Islet of Langerhans (tissue), 1 donor: ENCODE results near the gene CTRB1.
"Not testable (repeated sequence)": the region's sequence is repeated elsewhere in the genome, so short reads cannot be mapped to it uniquely, and the experiment has no call there.

Experiments
- FAIRE-seq: peaks from one replicate; lab custom pipeline; 2011; peaks lifted over from hg19 to GRCh38; lab: Jason Lieb, UNC

CTRB1 gene

DNA sequence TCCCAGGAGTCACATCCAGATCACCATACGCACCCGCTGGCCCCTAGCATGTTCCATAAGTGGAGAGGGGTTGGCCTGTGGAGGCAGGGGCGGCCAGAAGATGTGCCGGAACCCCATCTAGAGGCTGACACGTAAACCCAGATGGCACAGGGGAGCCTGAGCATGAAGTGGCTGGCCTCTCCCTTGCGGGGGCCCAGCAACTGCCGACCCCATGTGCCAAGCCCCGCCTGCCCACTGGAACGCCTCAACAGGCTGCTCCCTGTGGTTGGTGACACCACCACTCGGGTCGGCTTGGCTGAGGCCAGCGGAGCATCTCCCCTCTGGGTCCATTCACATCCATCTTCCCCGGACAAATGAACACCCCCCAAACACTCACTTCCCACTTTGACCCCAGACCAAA, 23.2 kb downstream of the CTRB1 start:
- no peak for FAIRE-seq

DNA sequence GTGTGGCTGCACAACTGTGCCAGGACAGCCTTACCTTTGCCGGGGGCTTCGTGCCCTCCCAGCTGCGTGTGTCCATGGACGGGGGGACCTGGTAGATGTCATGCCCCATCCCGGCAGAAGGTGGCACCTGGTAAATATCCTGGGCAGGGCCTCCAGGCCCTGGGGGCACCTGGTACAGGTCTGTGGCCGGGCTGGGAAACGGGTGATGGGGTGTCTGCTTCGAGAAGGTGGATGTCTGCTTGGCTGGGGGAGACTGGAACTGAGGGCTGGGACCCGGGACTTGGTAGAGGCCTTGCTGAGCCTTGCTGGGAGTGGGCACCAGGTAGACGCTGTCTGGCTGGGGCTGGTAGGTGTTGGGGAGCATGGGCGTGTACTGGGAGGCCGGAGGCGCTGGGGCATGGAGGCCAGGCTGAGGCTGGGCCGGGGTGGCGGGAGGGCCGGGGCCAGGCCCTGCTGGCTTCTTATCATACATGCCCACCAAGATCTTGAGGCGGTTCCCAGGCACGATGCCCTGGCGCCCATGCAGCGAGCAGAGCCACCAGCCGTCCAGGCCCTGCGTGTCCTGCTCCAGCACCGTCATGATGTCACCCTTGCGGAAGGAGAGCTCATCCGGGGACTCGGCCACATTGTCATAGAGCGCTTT, 23.8 kb downstream of the CTRB1 start:
- not testable (repeated sequence) for FAIRE-seq

DNA sequence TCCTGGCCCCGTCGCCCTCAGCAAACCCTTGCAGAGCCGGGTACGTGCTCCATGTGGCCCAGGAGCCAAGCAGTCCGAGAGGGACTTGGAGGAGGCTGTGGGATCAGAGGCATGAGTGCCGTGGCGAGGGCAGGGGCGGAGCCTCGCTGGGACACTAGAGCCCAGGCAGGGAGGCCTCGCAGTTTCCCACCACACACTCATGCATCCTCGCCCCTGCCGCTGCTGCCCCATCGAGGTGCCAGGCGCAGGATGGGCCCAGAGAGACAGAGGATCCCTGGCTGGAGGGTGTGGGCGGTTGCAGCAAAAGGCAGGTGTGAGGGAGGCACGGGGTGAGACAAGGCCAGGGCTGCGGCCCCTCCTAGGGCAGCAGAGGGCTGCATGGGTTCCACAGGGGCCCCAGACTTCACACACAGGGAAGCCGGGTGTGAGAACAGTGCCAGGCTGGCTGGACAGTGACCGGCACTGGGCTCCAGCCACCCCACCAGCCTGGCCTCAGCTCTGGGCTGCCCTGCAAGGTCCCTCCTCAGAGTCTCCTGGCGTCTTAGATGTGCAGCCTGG, 25.0 kb downstream of the CTRB1 start:
- no peak for FAIRE-seq

- FAIRE-seq: no peak
Measured at GRCh38 chr16:75244225-75244809, 25.5 kb downstream of the CTRB1 start.

DNA sequence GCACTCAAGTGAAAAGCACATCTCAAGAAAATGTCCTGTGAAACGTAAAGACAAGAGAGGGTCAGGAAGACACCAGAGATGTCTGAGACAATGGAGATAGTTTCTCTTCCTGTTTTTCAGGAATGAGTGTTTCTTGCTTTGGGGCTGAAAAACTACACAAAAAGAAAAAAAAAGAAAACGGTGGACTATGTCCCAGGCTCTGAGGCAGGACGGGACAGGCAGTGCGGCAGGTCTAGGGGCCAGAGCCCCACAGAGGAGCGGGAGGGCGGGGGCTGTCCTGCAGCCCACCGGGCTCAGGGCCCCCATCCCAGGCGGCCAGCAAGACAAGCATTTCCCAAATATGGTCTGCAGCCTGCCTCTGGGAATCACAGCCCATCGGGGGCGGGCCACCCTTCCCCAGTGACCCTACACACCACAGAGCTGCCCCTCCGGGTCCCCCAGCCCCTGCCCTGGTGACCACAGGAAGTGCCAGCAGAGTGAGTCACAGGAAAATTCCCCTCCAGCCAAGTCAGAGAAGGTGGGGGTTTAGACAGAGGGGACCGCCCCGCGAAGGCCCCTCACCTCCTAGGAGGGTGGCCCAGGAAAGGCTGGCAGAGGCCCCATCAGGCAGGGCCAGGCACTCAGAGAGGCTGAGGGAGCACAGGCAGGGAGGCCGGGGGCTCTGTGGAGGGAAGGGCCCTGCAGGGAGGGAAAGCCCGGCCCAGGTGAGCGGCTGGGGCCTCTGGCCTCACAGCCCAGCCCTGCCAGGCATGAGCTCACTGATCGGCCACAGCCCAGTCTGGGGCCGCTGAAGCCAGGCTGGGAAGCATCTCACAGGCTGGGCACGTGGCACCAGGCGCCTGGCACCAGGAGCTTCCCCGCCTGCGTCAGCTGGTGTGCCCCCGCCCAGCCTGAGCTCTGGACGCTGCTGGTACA, 26.3 kb downstream of the CTRB1 start:
- no peak for FAIRE-seq

DNA sequence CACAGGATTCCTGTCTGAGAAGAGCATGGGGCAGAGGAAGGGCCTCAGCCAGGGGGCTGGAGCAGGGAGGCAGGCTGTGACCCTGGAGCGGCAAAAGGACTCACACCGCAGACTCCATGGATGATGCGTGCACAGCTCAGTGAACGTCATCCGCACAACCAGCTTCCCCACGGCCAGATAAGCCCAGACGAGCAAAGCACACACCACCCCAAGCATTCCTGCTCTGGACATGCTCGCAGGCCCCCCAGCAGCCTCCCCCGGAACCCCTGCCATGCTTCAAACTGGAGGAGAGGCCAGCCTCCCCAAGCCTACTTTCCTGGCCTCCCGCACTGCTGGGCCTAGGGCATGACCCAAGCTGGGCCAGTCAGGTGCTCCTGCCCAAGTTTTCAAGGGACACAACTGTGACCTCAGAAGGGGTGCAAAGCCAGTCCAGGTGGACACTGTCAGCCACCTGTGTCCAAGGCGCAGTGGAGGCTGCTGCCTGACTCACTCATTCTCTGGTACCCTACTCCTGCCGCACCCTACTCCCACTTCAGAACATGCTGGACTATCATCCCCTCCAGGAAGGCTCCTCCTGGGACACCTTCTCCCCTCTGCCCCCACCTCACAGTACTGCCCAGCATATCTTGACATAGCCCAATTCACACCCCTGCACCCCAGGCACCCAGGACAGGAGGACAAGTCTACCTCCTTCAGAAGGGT, 27.9 kb downstream of the CTRB1 start:
- FAIRE-seq: no peak

DNA sequence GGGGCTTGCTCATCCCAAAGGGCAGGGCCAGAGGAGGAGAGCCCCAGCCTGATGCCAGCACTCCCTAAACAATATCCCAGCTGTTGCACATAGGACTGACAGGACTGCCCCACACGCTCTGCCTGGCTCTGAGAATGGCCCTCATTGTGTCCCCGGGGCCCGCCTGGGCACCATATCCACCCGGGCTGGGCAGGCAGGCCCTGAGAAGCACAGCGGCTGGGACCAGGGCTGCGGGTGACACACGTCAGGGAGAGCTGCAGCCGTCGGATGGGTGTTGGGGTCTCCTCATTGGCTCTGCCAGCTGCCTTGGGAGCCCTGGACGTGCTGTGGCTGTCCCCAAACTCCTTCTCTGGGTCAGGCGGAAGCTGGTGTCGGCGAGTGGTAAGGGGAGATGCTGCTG, 28.5 kb downstream of the CTRB1 start:
- no peak for FAIRE-seq

DNA sequence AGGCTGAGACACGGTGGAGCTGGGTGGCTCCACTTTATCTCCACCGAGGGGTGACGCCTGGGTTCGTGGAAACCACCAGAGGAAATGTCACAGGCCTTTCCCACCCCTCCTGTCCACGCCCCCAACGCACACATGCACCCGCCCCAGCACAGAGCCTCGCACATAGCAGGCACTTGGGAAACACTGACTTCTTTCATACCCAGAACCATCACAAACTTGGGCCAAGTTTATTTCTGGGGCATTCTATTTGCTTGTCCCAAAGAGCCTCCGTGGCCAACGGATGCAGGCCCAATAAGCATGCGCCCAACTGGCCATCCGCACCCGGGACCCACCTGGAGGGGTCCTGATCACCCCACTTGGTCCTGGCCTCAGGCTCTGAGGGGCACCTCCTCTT, 29.4 kb downstream of the CTRB1 start:
- FAIRE-seq: no peak

- no peak for FAIRE-seq
Measured at GRCh38 chr16:75248536-75249380, 30.0 kb downstream of the CTRB1 start.

DNA sequence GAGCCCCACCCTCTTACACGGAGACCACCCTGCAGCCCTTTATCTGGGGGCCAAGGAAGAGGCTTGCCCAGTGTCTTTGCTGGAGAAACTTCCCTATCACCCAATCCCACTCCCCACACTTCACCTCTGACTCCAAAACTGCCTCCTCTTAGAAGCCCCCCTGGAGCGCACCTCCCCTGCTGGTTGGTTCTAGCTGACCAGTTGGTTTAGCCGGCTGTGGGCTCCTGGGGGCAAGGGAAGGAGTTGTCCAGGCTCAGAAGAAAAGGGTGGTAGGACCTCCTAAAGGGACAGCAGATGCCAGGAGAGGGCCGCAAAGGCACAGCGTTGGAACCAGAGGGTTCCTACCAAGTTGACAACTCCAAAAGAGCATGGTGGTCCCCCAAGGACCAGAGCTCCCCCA, 30.7 kb downstream of the CTRB1 start:
- no peak for FAIRE-seq

DNA sequence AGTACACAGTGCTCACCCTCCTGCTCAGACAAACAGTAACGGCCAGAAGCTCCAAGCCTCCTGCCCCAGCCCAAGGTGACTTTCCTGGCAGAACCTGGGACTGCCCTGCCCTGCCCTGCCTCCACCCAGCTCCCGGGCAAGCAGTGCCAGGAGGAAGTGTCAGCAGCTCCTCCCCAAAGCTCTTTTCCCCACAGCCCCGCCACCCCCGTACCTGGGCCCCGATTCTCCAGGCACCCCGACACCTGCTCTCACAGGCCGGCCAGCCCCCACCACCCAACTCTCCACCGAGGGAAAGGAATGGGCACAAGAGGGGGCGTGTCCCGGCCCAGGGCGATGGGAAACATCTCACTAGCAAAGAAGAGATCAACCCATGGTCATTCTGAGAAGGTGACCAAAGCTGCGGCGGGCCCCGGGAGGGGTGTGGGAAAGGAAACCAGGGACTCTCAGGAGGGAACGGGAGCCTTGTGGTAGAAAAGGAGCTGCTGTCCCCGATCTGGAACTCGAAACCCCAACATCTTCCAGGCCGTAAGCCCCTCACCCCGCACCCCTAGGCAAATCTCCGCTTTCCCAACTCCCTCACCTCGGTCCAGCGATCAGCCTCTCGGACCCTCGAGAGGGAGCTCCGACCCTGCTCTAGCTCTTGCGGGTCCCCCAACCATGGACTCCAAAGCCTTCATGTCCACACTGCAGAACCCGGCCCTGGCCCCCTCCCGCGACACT, 31.5 kb downstream of the CTRB1 start:
- no peak for FAIRE-seq

GRCh38 chr16:75250809-75251279, 32.1 kb downstream of the CTRB1 start:
- FAIRE-seq: no peak

DNA sequence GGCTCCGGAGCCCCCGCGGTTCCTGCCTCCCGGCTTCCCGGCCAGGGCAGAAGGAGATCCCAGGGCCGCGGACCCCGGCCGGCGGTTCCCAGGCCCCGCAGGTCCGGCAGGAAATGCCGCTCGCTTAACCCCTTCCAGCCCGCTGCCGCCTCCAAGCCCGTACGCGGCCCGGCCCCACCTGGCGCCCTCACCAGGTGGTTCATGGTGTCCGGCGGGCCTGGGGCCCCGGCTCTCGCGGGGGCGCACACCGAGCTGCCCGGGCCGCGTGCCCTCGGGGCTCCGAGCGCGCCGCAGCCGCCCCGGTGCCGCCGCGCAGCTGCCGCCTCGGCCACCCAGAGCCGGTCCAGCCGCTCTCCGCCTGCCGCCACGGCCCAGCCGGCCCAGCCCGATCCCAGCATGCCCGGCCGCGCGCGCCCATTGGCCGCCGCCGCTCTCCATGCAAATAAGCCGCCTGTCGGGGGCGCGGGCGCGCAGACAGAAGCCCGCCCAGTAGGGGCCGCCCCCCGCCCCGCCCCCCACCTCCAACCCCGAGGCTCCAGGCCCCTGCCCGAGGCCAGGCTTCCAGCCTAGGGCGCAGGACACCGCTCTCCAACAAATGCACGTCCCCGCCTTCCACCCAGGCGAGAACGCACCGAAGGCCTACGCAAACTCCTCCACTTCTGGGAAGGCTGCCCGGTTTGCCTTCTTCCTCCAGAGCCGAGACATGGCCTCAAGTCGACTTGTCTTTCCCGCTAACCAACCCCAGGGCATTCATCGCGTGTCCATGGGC, 32.7 kb downstream of the CTRB1 start, which contains the start of gene BCAR1:
Gene BCAR1 (minus strand): TSS at position 345 of the 769 bp plus-strand sequence. CDS start 142 bp downstream, at position 203.
- FAIRE-seq: no peak

GRCh38 chr16:75252049-75252864, 33.5 kb downstream of the CTRB1 start:
- no peak for FAIRE-seq

DNA sequence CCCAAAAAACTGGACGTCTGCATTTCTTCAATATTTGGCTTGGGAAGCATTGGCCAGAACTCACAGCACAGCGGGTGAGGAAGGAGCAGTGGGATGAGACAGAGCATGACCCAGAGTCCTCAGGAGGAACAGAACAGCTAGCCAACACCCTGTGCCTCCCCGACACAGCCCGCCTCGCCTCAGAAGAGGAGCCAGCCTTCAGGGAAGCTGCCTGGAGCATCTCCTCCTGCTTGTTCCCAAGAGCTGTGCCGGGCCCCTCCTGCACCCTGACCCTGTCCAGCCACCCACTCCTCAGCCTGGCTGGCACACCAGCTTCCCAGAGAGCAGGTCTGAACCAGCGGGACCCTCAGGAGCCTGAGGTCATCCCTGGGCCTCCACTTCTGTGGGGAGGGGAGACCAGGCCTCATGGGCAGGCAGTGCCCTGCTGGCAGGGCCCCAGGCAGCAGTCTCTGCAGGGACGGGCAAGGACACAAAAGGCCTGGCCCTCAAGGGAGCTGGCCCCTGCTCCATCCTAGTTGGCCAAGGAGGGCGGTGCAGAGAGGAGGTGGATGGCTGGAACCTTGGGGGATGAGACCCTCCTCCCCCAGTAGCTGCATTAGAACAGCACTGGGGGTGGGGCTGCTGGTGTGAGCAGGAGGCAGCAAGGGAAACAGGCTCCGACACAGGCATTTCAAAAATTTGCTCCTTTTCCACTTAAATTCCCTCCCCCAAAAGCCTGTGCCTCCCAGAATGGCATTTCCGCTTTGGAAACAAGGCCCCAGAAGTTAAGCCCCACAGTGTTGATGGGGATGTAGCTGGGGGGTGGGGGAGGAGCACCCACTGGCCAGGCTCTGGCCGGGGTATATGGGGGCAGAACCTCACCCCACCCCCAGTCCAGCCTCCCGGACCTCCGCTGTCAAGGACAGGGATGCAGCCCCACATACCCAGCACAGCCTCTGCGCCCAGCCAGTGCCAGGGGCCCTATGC, 34.4 kb downstream of the CTRB1 start:
- no peak for FAIRE-seq

DNA sequence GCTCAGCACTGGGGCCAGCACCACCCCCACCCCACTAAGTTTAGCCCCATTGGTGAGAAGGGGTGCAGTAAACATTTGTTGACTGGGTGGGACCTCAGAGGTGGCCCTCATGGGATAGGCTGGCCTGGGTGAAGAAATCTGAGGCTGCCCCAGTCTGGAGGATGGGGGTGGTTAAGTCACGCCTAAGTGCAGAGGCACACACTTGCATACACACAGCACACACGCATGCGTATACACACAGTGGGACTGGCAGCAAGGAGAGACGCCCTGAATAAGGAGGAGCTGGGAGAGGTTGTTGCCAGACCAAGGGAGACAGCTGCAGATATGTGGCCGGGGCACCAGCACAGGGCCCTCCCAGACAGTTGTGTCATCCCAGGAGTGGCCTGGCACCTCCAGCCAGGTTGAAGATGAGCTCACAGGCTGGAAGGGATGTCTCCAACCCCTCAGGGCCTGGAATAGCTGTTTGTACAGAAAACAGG, 35.6 kb downstream of the CTRB1 start:
- FAIRE-seq: no peak

DNA sequence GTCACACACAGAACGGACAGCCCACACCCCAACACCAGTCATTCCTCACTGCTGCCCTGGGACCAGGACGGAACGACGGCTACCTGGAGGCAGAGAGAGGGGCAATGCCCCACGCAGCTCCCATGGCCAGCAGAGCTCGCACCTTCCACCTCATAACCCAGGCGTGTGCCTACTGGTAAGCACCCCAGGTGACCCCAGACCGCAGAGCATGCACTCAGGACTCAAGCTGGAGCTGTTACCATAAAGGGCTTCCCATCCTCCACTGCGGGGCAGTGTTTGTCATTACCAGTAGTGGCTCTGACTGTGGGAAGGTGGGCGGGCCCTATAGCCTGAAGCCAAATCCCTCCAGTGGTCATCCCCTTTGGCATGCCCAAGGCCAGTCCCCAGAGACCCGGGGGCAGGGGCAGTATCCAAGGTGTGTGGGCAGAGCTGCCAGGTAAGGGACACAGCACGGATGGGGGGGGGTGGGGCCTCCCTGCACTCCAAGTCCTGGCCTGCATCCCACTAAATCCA, 37.3 kb downstream of the CTRB1 start:
- no peak for FAIRE-seq
